Adipocyte (in vitro differentiated cells): Measurements from ENCODE around the gene CDR2L.
"Not testable (repeated sequence)": the region's sequence is repeated elsewhere in the genome, so short reads cannot be mapped to it uniquely, and the experiment has no call there.

Source experiments
- DNase-seq: peaks from one replicate; pipeline ENCODE4 v3.0.0-alpha.2; 2015; ENCODE audit warnings: low read depth
- H3K27me3 ChIP-seq: replicated peaks from 2 replicates; pipeline ENCODE4 v1.7.0; 2013; ENCODE audit warnings: mild to moderate bottlenecking, low read length, moderate library complexity; ENCODE audit not compliant: control insufficient read depth, insufficient read depth
- H3K36me3 ChIP-seq: 2 replicates; pipeline ENCODE4 v1.7.0; 2013; ENCODE audit warnings: low read length, mild to moderate bottlenecking, moderate library complexity; ENCODE audit not compliant: control insufficient read depth, insufficient read depth, severe bottlenecking
- H3K4me1 ChIP-seq: 2 replicates; pipeline ENCODE4 v1.7.0; 2013; ENCODE audit warnings: mild to moderate bottlenecking, low read length, moderate library complexity; ENCODE audit not compliant: control insufficient read depth, insufficient read depth
- H3K4me3 ChIP-seq: 2 replicates; pipeline ENCODE4 v1.7.0; 2013; ENCODE audit warnings: mild to moderate bottlenecking, low read length, moderate library complexity
- H3K9ac ChIP-seq: 2 replicates; pipeline ENCODE4 v1.7.0; 2013; ENCODE audit warnings: mild to moderate bottlenecking, low read length, moderate library complexity
- H3K9me3 ChIP-seq: 2 replicates; pipeline ENCODE4 v1.7.0; 2013; ENCODE audit warnings: mild to moderate bottlenecking, low read length, moderate library complexity; ENCODE audit not compliant: control insufficient read depth

CDR2L gene

GRCh38 chr17:75019146-75019545 is 31.7 kb downstream of the CDR2L start:
- no peaks in the 10 kb centered on the region for H3K9me3 ChIP-seq
- no peaks in the 10 kb centered on the region for H3K27me3 ChIP-seq
- no peaks in the 10 kb centered on the region for H3K4me1 ChIP-seq
- H3K9ac ChIP-seq, result no peak overlapping the region
- peaks cover 40% of the 10 kb centered on the region for H3K36me3 ChIP-seq
- H3K4me3 ChIP-seq, result no peak overlapping the region
- no peak for DNase-seq

GRCh38 chr17:75019710-75020109 is 32.3 kb downstream of the CDR2L start:
- Histone ChIP-seq H3K27me3 (no peaks in the 10 kb centered on the region), H3K9ac (no peak overlapping the region), H3K36me3 (peaks cover 40% of the 10 kb centered on the region), H3K4me3 (no peak overlapping the region), H3K9me3 (no peaks in the 10 kb centered on the region), H3K4me1 (no peaks in the 10 kb centered on the region)
- no peak for DNase-seq

- no peak overlapping the region for H3K4me3 ChIP-seq
- DNase-seq, result no peak
- H3K4me1 ChIP-seq, result no peaks in the 10 kb centered on the region
- peaks cover 40% of the 10 kb centered on the region for H3K36me3 ChIP-seq
- H3K27me3 ChIP-seq, result no peaks in the 10 kb centered on the region
- no peak overlapping the region for H3K9ac ChIP-seq
- H3K9me3 ChIP-seq, result no peaks in the 10 kb centered on the region
Measured at GRCh38 chr17:75020331-75021110, 33.1 kb downstream of the CDR2L start.

GRCh38 chr17:75024686-75025397 is 37.4 kb downstream of the CDR2L start:
- H3K4me1 ChIP-seq, result no peaks in the 10 kb centered on the region
- no peak overlapping the region for H3K9ac ChIP-seq
- no peaks in the 10 kb centered on the region for H3K27me3 ChIP-seq
- peaks cover 28% of the 10 kb centered on the region for H3K36me3 ChIP-seq
- DNase-seq, result no peak
- no peak overlapping the region for H3K4me3 ChIP-seq
- peaks cover 4% of the 10 kb centered on the region for H3K9me3 ChIP-seq

GRCh38 chr17:75025398-75025734 is 37.9 kb downstream of the CDR2L start:
- H3K4me3 ChIP-seq, H3K27me3 ChIP-seq, H3K9me3 ChIP-seq, DNase-seq, H3K4me1 ChIP-seq, H3K9ac ChIP-seq: not testable (repeated sequence)
- H3K36me3 ChIP-seq, result peaks cover 25% of the 10 kb centered on the region

GRCh38 chr17:75026650-75027049 is 39.2 kb downstream of the CDR2L start:
- H3K9ac ChIP-seq, H3K4me1 ChIP-seq, DNase-seq, H3K27me3 ChIP-seq, H3K4me3 ChIP-seq: not testable (repeated sequence)
- Histone ChIP-seq H3K9me3 (peaks cover 11% of the 10 kb centered on the region), H3K36me3 (peaks cover 12% of the 10 kb centered on the region)

- Histone ChIP-seq H3K4me1 (peaks cover 20% of the 10 kb centered on the region), H3K9ac (no peak overlapping the region), H3K36me3 (no peaks in the 10 kb centered on the region), H3K27me3 (no peaks in the 10 kb centered on the region), H3K9me3 (peaks cover 11% of the 10 kb centered on the region), H3K4me3 (no peak overlapping the region)
- DNase-seq, result no peak
Measured at GRCh38 chr17:75030161-75030560, 42.7 kb downstream of the CDR2L start.

- DNase-seq, result peak; percentile 89
Measured at GRCh38 chr17:75031972-75032719, 44.7 kb downstream of the CDR2L start.

GRCh38 chr17:75032720-75033280 is 45.4 kb downstream of the CDR2L start:
- H3K4me3 ChIP-seq, result peak overlapping the region; percentile 97
- peaks cover 38% of the 10 kb centered on the region for H3K4me1 ChIP-seq
- peaks cover 11% of the 10 kb centered on the region for H3K9me3 ChIP-seq
- peak overlapping the region; percentile 27 for H3K9ac ChIP-seq
- no peaks in the 10 kb centered on the region for H3K27me3 ChIP-seq
- H3K36me3 ChIP-seq, result no peaks in the 10 kb centered on the region
- DNase-seq, result peak; percentile 43

More at GRCh38 chr17:75031972-75032719, 44.7 kb downstream of the CDR2L start:
- H3K9me3 ChIP-seq, result peaks cover 11% of the 10 kb centered on the region
- H3K4me3 ChIP-seq, result peak overlapping the region; percentile 97
- H3K27me3 ChIP-seq, result no peaks in the 10 kb centered on the region
- peak overlapping the region; percentile 2 for H3K9ac ChIP-seq
- H3K4me1 ChIP-seq, result peaks cover 38% of the 10 kb centered on the region
- no peaks in the 10 kb centered on the region for H3K36me3 ChIP-seq

- Histone ChIP-seq H3K4me3 (peak overlapping the region; percentile 97), H3K9ac (peak overlapping the region; percentile 97), H3K9me3 (peaks cover 11% of the 10 kb centered on the region), H3K36me3 (peaks cover 4% of the 10 kb centered on the region), H3K27me3 (no peaks in the 10 kb centered on the region), H3K4me1 (peaks cover 38% of the 10 kb centered on the region)
- DNase-seq, result peak; percentile 96
Measured at GRCh38 chr17:75033346-75034235, 46.2 kb downstream of the CDR2L start.
